Mononuclear cell (primary cell): ENCODE data around the gene RPS18. TPM values are rescaled to one million over a fixed set of nuclear protein-coding genes. Genes with fewer than 3 reads are reported as not detected.
"Not testable (repeated sequence)": the region's sequence is repeated elsewhere in the genome, so short reads cannot be mapped to it uniquely, and the experiment has no call there.

Experiments used
- H3K27me3 ChIP-seq: 2 replicates; pipeline ENCODE4 v1.6.0; 2011; ENCODE audit warnings: low read length, control low read depth; ENCODE audit not compliant: insufficient read depth
- H3K4me1 ChIP-seq: 2 replicates; pipeline ENCODE4 v1.5.1; 2011; ENCODE audit warnings: mild to moderate bottlenecking, low read length, control low read depth; ENCODE audit not compliant: insufficient read depth
- H3K4me3 ChIP-seq: 2 replicates; pipeline ENCODE4 v1.5.1; 2011; ENCODE audit warnings: mild to moderate bottlenecking, low read length, moderate library complexity
- H3K9me3 ChIP-seq: 2 replicates; pipeline ENCODE4 v1.5.1; 2011; ENCODE audit warnings: low read depth, mild to moderate bottlenecking, control low read depth, low read length
- total RNA-seq: library from RNA; depleted of rRNA; stranded (reverse); fragments of >200 nt; gene quantifications from one replicate; pipeline ENCODE4 v1.2.3, GENCODE V29; 2012

RPS18 gene
- total RNA-seq, 1 donor = 4,638 TPM

DNA sequence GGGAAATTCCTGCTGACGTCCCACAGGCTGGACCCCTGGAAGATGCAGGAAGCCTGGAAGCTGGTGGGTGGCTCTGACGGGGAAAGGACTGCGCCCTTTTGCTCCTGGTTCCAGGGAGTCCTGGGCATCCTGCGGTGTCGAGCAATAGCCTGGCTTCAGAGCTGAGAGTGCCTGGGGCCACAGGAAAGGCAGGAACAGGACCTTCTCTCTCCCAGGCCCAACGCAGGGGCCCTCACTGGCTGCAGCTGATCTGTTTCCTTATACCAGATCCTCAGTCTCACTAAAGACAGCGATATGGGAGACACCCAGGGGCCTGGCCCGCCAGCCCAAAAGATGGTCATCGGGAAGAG is 6.5 kb downstream of the RPS18 start:
- no peak overlapping the region for H3K4me3 ChIP-seq
- no peaks in the 10 kb centered on the region for H3K27me3 ChIP-seq
- no peaks in the 10 kb centered on the region for H3K9me3 ChIP-seq
- peaks cover 64% of the 10 kb centered on the region for H3K4me1 ChIP-seq

DNA sequence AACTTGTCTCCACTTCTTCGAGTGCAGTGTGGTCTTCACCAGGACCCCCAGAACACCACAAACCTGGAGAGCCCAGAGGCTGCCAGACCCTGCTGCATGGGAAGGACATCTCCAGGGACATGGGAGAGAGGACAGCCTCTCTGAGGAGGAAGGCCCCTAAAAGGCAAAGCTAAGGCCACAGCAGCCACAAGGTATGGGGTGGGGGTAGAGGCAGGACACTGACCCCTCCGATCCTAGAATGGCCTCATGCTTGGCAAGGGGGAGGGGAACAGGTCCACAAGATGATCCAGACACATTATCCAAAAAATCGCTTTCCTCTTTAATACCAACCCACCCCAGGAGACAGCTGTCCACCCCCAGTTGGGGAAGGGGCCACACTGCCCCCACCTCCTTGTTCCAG is 6.9 kb downstream of the RPS18 start:
- Histone ChIP-seq H3K4me3 (no peak overlapping the region), H3K4me1 (peaks cover 59% of the 10 kb centered on the region), H3K27me3 (no peaks in the 10 kb centered on the region), H3K9me3 (no peaks in the 10 kb centered on the region)

- Histone ChIP-seq H3K9me3 (no peaks in the 10 kb centered on the region), H3K27me3 (no peaks in the 10 kb centered on the region), H3K4me3 (no peak overlapping the region), H3K4me1 (peaks cover 55% of the 10 kb centered on the region)
Observed at GRCh38 chr6:33279257-33279695, 7.4 kb downstream of the RPS18 start.

DNA sequence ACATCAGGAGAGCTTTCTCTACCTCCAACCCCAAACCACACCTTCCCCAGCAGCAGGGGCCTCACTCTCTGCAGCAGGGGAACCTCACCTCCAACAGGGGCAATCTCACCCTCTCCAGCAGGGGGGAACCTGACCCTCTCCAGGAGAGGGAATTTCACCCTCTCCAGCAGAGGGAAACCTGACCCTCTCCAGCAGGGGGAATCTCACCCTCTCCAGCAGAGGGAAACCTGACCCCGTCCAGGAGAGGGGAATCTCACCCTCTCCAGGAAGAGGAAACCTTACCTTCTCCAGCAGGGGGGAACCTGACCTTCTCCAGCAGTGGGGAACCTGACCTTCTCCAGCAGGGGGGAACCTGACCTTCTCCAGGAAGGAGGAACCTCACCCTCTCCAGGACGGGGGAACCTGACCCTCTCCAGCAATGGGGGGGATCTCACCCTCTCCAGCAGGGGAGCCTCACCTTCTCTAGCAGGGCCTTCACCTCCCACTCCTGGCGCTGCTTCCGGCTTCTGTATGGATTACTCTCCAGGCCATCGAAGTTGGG is 8.2 kb downstream of the RPS18 start:
- no peaks in the 10 kb centered on the region for H3K27me3 ChIP-seq
- peaks cover 47% of the 10 kb centered on the region for H3K4me1 ChIP-seq
- H3K9me3 ChIP-seq = no peaks in the 10 kb centered on the region
- no peak overlapping the region for H3K4me3 ChIP-seq

DNA sequence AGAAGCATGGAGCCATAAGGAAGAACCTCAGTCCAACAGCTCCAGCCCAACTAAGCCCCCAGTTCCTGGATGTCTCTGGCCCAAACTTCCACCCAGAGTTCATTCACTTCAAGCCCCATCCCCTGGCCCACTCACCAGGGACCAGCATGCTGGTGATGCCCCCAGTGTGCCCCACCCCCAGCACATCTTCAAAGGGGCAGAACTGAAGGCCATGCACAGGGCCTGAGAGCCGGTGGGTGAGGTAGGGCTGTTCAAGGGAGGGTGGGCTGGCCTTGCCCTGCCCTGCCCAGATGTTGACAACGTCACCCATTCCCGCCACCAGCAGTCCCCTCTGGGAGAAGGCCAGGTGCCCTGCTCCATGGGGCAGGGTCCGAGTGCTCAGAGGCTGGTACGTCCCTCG is 8.7 kb downstream of the RPS18 start:
- H3K4me1 ChIP-seq = peaks cover 42% of the 10 kb centered on the region
- H3K4me3 ChIP-seq = no peak overlapping the region
- no peaks in the 10 kb centered on the region for H3K27me3 ChIP-seq
- no peaks in the 10 kb centered on the region for H3K9me3 ChIP-seq

DNA sequence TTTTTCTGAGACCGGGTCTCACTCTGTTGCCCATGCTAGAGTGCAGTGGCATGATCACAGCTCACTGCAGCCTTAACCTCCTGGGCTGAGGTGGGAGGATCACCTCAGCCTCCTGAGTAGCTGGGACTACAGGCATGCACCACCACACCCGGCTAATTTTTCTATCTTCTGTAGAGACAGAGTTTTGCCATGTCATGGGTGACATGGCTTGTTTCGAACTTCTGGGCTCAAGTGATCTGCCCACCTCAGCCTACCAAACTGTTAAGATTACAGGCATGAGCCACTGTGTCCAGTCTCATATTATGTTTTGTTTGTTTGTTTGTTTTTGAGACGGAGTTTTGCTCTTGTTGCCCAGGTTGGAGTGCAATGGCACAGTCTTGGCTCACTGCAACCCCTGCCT is 13.3 kb downstream of the RPS18 start:
- H3K4me3 ChIP-seq, H3K9me3 ChIP-seq, H3K27me3 ChIP-seq: not testable (repeated sequence)
- peaks cover 27% of the 10 kb centered on the region for H3K4me1 ChIP-seq

DNA sequence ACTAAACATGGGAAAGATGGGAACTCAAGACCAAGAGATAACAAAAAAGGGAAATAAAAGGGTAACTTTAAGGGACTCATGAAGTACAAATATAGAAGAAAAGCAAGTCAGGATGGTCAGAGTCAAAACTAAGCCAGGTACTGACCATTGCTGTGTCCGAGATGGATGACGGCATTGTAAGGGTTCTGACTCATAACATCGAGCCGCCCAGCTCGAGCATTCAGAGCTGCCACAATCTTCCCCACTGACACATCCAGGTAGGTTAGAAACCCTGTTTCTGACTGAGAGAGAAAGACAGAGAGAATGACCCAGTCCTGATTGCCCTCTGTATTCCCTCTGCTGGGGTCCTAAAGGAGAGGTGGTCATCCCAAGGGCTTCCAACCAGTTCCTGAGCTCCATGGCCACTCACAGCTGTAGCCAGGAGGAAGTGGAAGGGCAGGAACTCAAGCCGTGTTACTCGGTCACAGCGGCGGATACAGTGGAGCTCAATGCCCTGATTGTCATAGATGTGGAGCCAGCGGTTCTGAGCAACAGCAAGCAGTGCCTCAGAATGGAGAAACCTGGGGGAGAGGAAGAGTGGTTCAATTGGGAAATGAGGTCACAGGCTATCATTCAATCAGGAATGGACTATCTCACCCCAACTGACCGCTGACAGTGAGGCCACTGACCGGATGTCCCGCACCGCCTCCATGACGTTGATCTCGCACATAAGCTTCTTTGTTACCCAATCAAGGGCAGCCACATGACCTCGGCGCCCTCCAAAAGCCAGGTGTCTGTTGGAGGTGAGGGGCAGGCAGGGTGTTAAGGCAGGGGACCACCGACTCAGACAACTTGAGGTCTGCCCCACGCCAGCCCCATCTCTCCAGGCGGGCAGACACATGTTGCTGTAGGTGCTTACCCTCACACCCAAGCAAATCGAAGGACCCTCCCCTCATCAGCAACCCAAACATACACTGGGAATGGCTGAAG is 15.4 kb downstream of the RPS18 start:
- Histone ChIP-seq H3K4me3 (no peak overlapping the region), H3K27me3 (no peaks in the 10 kb centered on the region), H3K9me3 (no peaks in the 10 kb centered on the region), H3K4me1 (peaks cover 28% of the 10 kb centered on the region)

DNA sequence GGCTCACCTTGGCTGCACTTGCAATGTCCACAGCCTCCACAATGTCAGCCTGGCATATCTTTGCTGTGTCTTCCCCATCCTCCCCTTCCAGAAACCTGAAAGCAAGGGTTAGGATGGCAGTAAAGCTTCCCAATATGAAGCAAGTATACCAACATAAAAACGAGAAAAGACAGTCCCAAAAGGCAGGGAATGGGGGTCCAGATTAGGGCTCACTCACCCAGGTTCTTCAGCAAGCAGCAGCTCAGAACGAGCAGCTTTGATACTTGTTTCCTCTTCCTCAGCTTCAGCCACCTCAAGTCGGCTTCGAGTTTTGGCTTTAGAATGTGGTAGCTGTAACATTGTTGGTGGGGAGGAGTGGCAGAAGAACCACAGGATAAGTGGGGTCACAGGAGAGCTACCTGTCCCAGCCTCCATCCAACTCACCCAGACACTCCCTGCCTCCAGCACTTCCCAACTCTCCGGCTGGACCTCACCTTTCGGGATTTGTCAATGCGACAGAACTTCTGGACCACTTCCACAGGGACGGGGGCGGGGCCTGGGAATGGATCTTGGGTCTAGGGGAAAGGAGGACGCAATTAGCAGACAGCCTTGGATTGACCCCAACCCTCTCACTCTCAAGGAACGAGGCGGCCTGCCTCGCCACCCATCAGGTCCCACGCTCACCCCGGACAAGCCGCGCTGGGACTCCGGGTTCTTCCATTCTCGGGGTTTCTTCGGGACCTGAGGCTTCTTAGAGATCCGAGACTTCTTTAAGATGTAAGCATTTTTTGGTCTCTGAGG is 16.5 kb downstream of the RPS18 start:
- peaks cover 28% of the 10 kb centered on the region for H3K4me1 ChIP-seq
- no peaks in the 10 kb centered on the region for H3K27me3 ChIP-seq
- peak overlapping the region; percentile 77 for H3K4me3 ChIP-seq
- H3K9me3 ChIP-seq = no peaks in the 10 kb centered on the region

GRCh38 chr6:33288921-33289783 is 17.3 kb downstream of the RPS18 start, which contains the start of the genes PFDN6 and WDR46:
PFDN6 (plus strand) TSS chr6:33289601; CDS start chr6:33289857, 256 bp downstream.
WDR46 (minus strand) TSS chr6:33289239; CDS start chr6:33289170, 69 bp downstream.
- Histone ChIP-seq H3K4me3 (peak within 1 kb of the TSS; percentile 77), H3K27me3 (no peaks in the 10 kb centered on the region), H3K4me1 (peaks cover 28% of the 10 kb centered on the region), H3K9me3 (no peaks in the 10 kb centered on the region)

DNA sequence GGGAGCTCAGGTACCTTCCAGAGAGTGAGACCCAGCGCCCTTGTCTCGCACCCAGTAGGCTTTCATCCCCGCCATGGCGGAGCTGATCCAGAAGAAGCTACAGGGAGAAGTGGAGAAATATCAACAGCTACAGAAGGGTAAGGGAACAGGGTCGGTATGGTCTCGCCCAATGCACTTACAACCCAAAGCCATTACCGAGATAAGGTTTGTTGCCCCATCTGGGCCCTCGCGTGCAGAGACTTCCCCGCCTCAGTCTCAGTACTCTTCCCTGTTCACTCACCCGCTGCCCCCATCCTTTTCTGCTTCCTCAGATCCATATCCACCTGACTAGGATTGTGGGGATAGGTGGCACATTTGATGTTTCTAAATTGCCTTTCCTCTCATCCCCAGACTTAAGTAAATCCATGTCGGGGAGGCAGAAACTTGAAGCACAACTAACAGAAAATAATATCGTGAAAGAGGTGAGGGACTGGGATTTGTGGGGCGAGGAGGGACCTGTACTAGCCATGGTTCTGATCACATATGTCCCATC is 18.0 kb downstream of the RPS18 start:
- no peaks in the 10 kb centered on the region for H3K27me3 ChIP-seq
- peak overlapping the region; percentile 77 for H3K4me3 ChIP-seq
- H3K9me3 ChIP-seq = no peaks in the 10 kb centered on the region
- H3K4me1 ChIP-seq = peaks cover 28% of the 10 kb centered on the region

- Histone ChIP-seq H3K4me3 (no peak overlapping the region), H3K4me1 (peaks cover 28% of the 10 kb centered on the region)
Observed at GRCh38 chr6:33290459-33290858, 18.6 kb downstream of the RPS18 start.

GRCh38 chr6:33292996-33293682 is 21.3 kb downstream of the RPS18 start:
- Histone ChIP-seq H3K4me1 (peaks cover 29% of the 10 kb centered on the region), H3K9me3 (no peaks in the 10 kb centered on the region), H3K4me3 (no peak overlapping the region), H3K27me3 (no peaks in the 10 kb centered on the region)

More at GRCh38 chr6:33290459-33290858, 18.6 kb downstream of the RPS18 start:
- H3K9me3 ChIP-seq = no peaks in the 10 kb centered on the region
- H3K27me3 ChIP-seq = no peaks in the 10 kb centered on the region

DNA sequence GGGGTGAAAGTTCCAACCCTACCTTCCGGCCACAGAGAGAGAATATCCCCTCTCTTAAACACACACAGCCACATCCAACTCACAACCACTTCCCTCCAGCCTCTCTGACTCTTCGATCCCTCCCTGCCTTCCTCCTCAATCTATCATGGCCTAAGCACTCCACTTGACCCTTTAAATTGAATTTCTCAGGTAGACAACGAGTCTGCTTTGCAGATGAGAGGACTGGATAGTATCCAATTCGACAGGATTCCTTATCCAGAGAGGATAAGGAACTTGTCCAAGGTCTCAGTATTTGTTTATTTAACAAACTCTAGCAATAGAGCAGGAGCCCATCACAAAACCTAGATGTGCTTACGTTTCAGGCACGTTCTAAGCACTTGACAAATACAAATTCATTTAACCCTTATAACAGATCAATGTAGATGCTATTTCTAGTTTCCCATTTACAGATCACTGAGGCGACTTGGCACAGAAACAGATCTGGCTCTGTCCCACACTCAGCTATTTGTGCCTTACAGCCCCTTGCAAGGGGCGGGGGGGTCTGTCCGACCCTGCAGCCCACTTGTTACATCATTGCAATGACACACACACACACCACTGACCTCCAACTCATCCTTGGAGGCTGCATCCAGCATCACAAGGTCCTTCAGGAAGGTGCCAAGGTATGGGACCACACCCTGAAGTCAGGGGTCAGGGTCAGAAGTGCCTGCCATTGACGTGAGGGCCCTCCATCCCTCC is 22.4 kb downstream of the RPS18 start:
- Histone ChIP-seq H3K4me3 (no peak overlapping the region), H3K9me3 (no peaks in the 10 kb centered on the region), H3K4me1 (peaks cover 24% of the 10 kb centered on the region), H3K27me3 (no peaks in the 10 kb centered on the region)
